GM21723 (cell line): ENCODE results near the gene TGFBR3.

Source experiments
- ATAC-seq: cut with Tn5 transposase; IDR thresholded peaks from one replicate; pipeline ENCODE4 v1.9.1; 2021; ENCODE audit warnings: mild to moderate bottlenecking, moderate library complexity; ENCODE audit not compliant: unreplicated experiment

Gene TGFBR3

GRCh38 chr1:91764471-91765115 lies 121.4 kb downstream of the TGFBR3 start:
- no peak for ATAC-seq

GRCh38 chr1:91763252-91763651 lies 122.7 kb downstream of the TGFBR3 start:
- ATAC-seq, result no peak

GRCh38 chr1:91761295-91761721 lies 124.6 kb downstream of the TGFBR3 start:
- no peak for ATAC-seq

GRCh38 chr1:91760512-91760911 lies 125.4 kb downstream of the TGFBR3 start:
- ATAC-seq, result no peak

- no peak for ATAC-seq
These were observed 126.9 kb downstream of the TGFBR3 start for GRCh38 chr1:91759076-91759475.

GRCh38 chr1:91757763-91758460 lies 128.0 kb downstream of the TGFBR3 start:
- no peak for ATAC-seq

GRCh38 chr1:91755702-91756287 lies 130.2 kb downstream of the TGFBR3 start:
- ATAC-seq, result no peak

- ATAC-seq, result no peak
These were observed 131.0 kb downstream of the TGFBR3 start for GRCh38 chr1:91754816-91755580.

- peak; percentile 70 for ATAC-seq
These were observed 131.6 kb downstream of the TGFBR3 start for GRCh38 chr1:91754348-91754747.

- peak; percentile 17 for ATAC-seq
These were observed 132.1 kb downstream of the TGFBR3 start for GRCh38 chr1:91753878-91754277.

- peak; percentile 60 for ATAC-seq
These were observed 133.6 kb downstream of the TGFBR3 start for GRCh38 chr1:91752324-91752723.

GRCh38 chr1:91751275-91751674 lies 134.7 kb downstream of the TGFBR3 start:
- ATAC-seq, result no peak

- ATAC-seq, result no peak
These were observed 135.5 kb downstream of the TGFBR3 start for GRCh38 chr1:91750398-91750996.

- ATAC-seq, result no peak
These were observed 136.1 kb downstream of the TGFBR3 start for GRCh38 chr1:91749788-91750231.

- ATAC-seq, result no peak
These were observed 138.3 kb downstream of the TGFBR3 start for GRCh38 chr1:91747666-91748065.

- no peak for ATAC-seq
These were observed 139.1 kb downstream of the TGFBR3 start for GRCh38 chr1:91746728-91747338.

GRCh38 chr1:91745640-91746373 lies 140.1 kb downstream of the TGFBR3 start:
- no peak for ATAC-seq

GRCh38 chr1:91744953-91745639 lies 140.9 kb downstream of the TGFBR3 start:
- no peak for ATAC-seq

- ATAC-seq, result no peak
These were observed 143.1 kb downstream of the TGFBR3 start for GRCh38 chr1:91742848-91743292.
